Left kidney (tissue), 2 donors: ENCODE results near the gene TTC7B. TPM values are rescaled to one million over a fixed set of nuclear protein-coding genes. Genes with fewer than 3 reads are reported as not detected.

ENCODE experiments used
- DNase-seq: peaks from one replicate; pipeline ENCODE4 v3.0.0-alpha.2; 2013
- polyA plus RNA-seq: library from polyadenylated mRNA; unstranded; fragments of 120-200 nt; gene quantifications from one replicate; pipeline ENCODE4 v1.2.1, GENCODE V29; 2013; ENCODE audit not compliant: insufficient read length

Gene TTC7B
- polyA plus RNA-seq, 1 donor = 46.4 TPM

- no peak for DNase-seq
Measured at GRCh38 chr14:90616881-90617280, 199.3 kb downstream of the TTC7B start.

- no peak for DNase-seq
Measured at GRCh38 chr14:90616313-90616712, 199.9 kb downstream of the TTC7B start.

GRCh38 chr14:90615517-90616060, 200.6 kb downstream of the TTC7B start:
- DNase-seq = no peak

- no peak for DNase-seq
Measured at GRCh38 chr14:90614696-90615516, 201.3 kb downstream of the TTC7B start.

- no peak for DNase-seq
Measured at GRCh38 chr14:90613997-90614396, 202.2 kb downstream of the TTC7B start.

GRCh38 chr14:90613453-90613852, 202.8 kb downstream of the TTC7B start:
- no peak for DNase-seq

GRCh38 chr14:90612801-90613200, 203.4 kb downstream of the TTC7B start:
- DNase-seq = no peak

GRCh38 chr14:90611936-90612335, 204.3 kb downstream of the TTC7B start:
- no peak for DNase-seq

- DNase-seq = no peak
Measured at GRCh38 chr14:90611501-90611900, 204.7 kb downstream of the TTC7B start.

- DNase-seq = no peak
Measured at GRCh38 chr14:90610346-90611040, 205.7 kb downstream of the TTC7B start.

GRCh38 chr14:90609376-90609775, 206.9 kb downstream of the TTC7B start:
- no peak for DNase-seq

GRCh38 chr14:90608929-90609341, 207.3 kb downstream of the TTC7B start:
- no peak for DNase-seq

GRCh38 chr14:90608281-90608680, 207.9 kb downstream of the TTC7B start:
- DNase-seq = no peak

GRCh38 chr14:90607141-90607540, 209.1 kb downstream of the TTC7B start:
- DNase-seq = no peak

GRCh38 chr14:90606434-90606833, 209.8 kb downstream of the TTC7B start:
- DNase-seq = no peak

GRCh38 chr14:90605430-90605829, 210.8 kb downstream of the TTC7B start:
- DNase-seq = no peak

- no peak for DNase-seq
Measured at GRCh38 chr14:90604356-90604755, 211.9 kb downstream of the TTC7B start.

GRCh38 chr14:90603841-90604240, 212.4 kb downstream of the TTC7B start:
- no peak for DNase-seq

GRCh38 chr14:90603336-90603735, 212.9 kb downstream of the TTC7B start:
- no peak for DNase-seq

- no peak for DNase-seq
Measured at GRCh38 chr14:90602088-90602687, 214.0 kb downstream of the TTC7B start.

- no peak for DNase-seq
Measured at GRCh38 chr14:90601563-90601962, 214.7 kb downstream of the TTC7B start.

GRCh38 chr14:90600619-90601018, 215.6 kb downstream of the TTC7B start:
- DNase-seq = no peak
